ENCODE measurements around the gene RHOD.

Gene RHOD

DNA sequence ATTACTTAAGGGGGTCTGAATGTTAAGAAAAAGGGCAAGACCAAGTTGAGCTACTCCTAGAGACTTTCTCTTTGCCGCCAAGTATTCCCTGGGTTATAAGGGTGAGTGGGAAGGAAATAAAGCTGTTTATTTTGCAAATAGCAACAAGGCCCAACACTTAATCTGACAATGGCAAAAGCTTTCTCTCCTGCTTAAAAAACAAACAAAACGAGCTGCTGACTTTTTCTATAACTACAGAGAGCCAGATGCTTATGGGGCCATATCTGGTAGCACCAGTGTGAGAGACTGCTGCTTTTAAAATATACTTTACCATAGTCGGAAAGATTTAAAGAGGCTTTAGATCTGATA is 60.1 kb downstream of the RHOD start:
- DNase-seq (ENCODE audit: extremely low spot score): no peak
- ChIA-PET CTCF (interaction anchor here (0.9 to 3.5 kb wide), 4 partner anchors 18 to 36 kb away, joined by 4 to 12 read pairs (median 6); no protein-coding TSS in a partner anchor), POLR2A (no interaction called here)
- TF ChIP-seq, protein P1, sequence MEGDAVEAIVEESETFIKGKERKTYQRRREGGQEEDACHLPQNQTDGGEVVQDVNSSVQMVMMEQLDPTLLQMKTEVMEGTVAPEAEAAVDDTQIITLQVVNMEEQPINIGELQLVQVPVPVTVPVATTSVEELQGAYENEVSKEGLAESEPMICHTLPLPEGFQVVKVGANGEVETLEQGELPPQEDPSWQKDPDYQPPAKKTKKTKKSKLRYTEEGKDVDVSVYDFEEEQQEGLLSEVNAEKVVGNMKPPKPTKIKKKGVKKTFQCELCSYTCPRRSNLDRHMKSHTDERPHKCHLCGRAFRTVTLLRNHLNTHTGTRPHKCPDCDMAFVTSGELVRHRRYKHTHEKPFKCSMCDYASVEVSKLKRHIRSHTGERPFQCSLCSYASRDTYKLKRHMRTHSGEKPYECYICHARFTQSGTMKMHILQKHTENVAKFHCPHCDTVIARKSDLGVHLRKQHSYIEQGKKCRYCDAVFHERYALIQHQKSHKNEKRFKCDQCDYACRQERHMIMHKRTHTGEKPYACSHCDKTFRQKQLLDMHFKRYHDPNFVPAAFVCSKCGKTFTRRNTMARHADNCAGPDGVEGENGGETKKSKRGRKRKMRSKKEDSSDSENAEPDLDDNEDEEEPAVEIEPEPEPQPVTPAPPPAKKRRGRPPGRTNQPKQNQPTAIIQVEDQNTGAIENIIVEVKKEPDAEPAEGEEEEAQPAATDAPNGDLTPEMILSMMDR (IDR thresholded peaks at IDR 0.05; ENCODE audit: control extremely low read depth, extremely low read depth, low read depth, missing control alignments): no peak

- TF ChIP-seq, protein P1 (IDR thresholded peaks at IDR 0.05; ENCODE audit: control extremely low read depth, extremely low read depth, low read depth, missing control alignments): no peak
- ChIA-PET POLR2A (no interaction called here), CTCF (interaction anchor here (0.9 to 3.5 kb wide), 4 partner anchors 18 to 36 kb away, joined by 4 to 12 read pairs (median 6); no protein-coding TSS in a partner anchor)
- no peak for DNase-seq (ENCODE audit: extremely low spot score)
Observed at GRCh38 chr11:67117176-67117575, 60.5 kb downstream of the RHOD start.

DNA sequence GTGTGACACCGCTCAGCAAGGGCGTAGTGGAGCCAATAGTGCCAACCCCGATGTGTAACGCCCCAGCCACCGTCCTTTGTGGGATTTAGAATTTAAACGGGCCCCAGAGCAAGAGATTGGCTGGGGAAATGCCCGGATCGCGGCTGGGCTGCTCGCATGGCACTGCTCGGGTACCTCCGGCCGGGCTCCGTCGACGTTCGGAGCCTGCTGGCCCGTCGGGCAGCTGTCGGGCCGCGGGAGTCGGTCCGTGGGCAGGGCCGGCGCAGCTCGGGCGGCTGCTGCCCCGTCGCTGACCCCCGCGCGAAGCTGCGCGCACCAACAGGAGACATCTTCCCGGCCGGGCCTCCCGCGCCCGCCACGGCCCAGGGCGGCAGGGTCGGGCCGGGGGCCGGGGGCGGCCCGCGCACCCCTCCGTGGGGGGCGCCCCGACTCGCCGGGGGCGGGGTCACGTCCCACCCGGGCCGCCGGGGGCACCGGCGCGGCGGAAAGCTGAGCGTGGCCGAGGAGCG is 61.1 kb downstream of the RHOD start:
- TF ChIP-seq, protein P1 (IDR thresholded peaks at IDR 0.05; ENCODE audit: control extremely low read depth, extremely low read depth, low read depth, missing control alignments): no peak
- POLR2A ChIA-PET: no interaction called here
- DNase-seq (ENCODE audit: extremely low spot score): peak; percentile 27
- CTCF ChIA-PET: interaction anchor here (2.2 to 3.5 kb wide), 2 partner anchors 19 to 37 kb away, joined by 6 to 12 read pairs; no protein-coding TSS in a partner anchor

GRCh38 chr11:67118181-67118766 is 61.6 kb downstream of the RHOD start:
- CTCF ChIA-PET: interaction anchor here (1.0 to 2.0 kb wide), 6 partner anchors 9 to 238 kb away, joined by 3 to 4 read pairs (median 3); no protein-coding TSS in a partner anchor
- POLR2A ChIA-PET: interaction anchor here (1.0 kb wide), 2 partner anchors 11 to 122 kb away, joined by 3 to 4 read pairs; no protein-coding TSS in a partner anchor
- DNase-seq (ENCODE audit: extremely low spot score): peak; percentile 50

DNA sequence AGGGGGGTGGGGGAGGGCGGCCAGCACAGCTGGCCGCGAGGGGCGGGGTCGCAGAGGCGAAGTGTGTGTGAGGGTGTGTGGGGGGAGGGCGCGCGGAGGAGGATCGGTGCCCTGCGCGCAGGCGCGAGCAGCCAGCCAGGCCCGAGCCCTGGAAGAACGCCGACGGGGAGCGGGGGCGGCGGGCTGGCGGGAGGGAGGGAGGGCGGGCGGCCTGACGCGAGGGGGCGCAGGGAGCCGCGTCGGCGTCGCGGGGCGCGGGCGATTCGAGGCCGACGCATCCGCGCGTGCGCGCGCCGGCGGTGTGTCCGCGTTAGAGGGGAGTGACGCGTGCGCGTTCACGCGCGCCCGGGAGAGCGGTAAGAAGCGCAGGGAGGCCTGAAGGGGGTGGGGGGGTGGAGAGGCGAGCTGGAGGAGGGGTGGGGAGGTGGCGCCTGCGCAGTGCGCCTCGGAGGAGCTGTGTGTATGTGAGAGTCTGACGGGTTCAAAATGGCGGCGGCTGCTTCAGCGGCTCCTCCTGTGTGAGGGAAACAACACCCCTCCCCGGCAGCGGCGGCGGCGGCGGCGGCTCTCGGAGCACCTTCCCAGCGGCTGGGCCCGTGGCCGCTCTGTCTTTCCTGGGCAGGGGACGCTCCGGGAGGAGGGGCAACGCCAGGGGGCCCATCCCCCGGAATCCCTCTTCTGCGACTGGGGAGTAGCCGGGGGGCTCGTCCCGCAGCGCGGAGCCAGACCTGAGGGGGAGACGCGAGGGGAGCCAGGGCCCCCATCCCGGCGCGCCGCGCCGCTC is 62.3 kb downstream of the RHOD start, which contains the start of gene KDM2A:
TSS of gene KDM2A (plus strand) at position 463 of the 784 bp plus-strand sequence. CDS start 2,054 bp downstream, outside the sequence.
- TF ChIP-seq, protein P1 (IDR thresholded peaks at IDR 0.05; ENCODE audit: control extremely low read depth, extremely low read depth, low read depth, missing control alignments): peak; percentile 26
- ChIA-PET CTCF (interaction anchor here (0.7 to 2.0 kb wide), 9 partner anchors 10 to 237 kb away, joined by 3 to 11 read pairs (median 3); no protein-coding TSS in a partner anchor), POLR2A (interaction anchor here (1.0 kb wide), 2 partner anchors 11 to 121 kb away, joined by 3 to 4 read pairs; no protein-coding TSS in a partner anchor)
- DNase-seq (ENCODE audit: extremely low spot score): peak; percentile 99

More at GRCh38 chr11:67118181-67118766, 61.6 kb downstream of the RHOD start:
- TF ChIP-seq, protein P1 (IDR thresholded peaks at IDR 0.05; ENCODE audit: control extremely low read depth, extremely low read depth, low read depth, missing control alignments): no peak
